GM12878 (cell line): ENCODE data around the gene MIER1. TPM values are rescaled to one million over a fixed set of nuclear protein-coding genes. Genes with fewer than 3 reads are reported as not detected.

Experiments
- ATAC-seq: fragments of 200-7000 bp; cut with Tn5 transposase; 3 replicates; pipeline ENCODE4 v1.9.1; 2020; ENCODE audit warnings: mild to moderate bottlenecking, moderate library complexity
- BruUV-seq: library from RNA; stranded (reverse); fragments of 400-500 nt; replicated peaks from 2 replicates; lab custom pipeline; 2021; lab: Mats Ljungman, UMichigan
- CTCF ChIA-PET: fragments of 300-600 bp; sonication (Branson Sonifier 250); formaldehyde crosslinking; extraction: SDS; loops from one replicate; lab custom pipeline; 2021; ENCODE audit warnings: inconsistent platforms; lab: Yijun Ruan, JAX
- POLR2A ChIA-PET: fragments of 350-600 bp; formaldehyde crosslinking; extraction: SDS; loops from one replicate; lab custom pipeline; 2021; ENCODE audit warnings: inconsistent platforms; lab: Charles Lee
- RAD21 ChIA-PET: fragments of 300-600 bp; sonication (Branson Sonifier 250); formaldehyde crosslinking; loops from one replicate; lab custom pipeline; 2023; ENCODE audit warnings: antibody characterized with exemption; ENCODE audit not compliant: unreplicated experiment; lab: Charles Lee
- SMC1A ChIA-PET: fragments of 300-600 bp; sonication (Branson Sonifier 250); formaldehyde crosslinking; loops from one replicate; lab custom pipeline; 2023; ENCODE audit not compliant: unreplicated experiment, uncharacterized antibody; lab: Charles Lee
- DNase-seq: peaks from one replicate; pipeline ENCODE4 v3.0.0-alpha.2; 2011; ENCODE audit warnings: low read depth, low spot score
- FAIRE-seq: peaks from 3 replicates; lab custom pipeline; 2011; peaks lifted over from hg19 to GRCh38; lab: Jason Lieb, UNC
- H2AFZ ChIP-seq: 2 replicates; pipeline ENCODE4 v1.6.0; 2011; ENCODE audit warnings: low read depth, low read length, control low read depth; ENCODE audit not compliant: control insufficient read depth
- H3K27ac ChIP-seq: 2 replicates; pipeline ENCODE4 v1.5.1; 2011; ENCODE audit warnings: control low read depth; ENCODE audit not compliant: control insufficient read depth, insufficient read depth
- H3K27me3 ChIP-seq, 2 experiments: replicated peaks in 1 of 2; 2 replicates each; pipeline versions ENCODE4 v1.6.0 to v1.6.1; 2011; ENCODE audit warnings: low read length in 1 of 2; ENCODE audit not compliant: control insufficient read depth in 2 of 2, insufficient read depth in 2 of 2
- H3K36me3 ChIP-seq, 2 experiments: 2 replicates each; pipeline ENCODE4 v1.5.1; 2011; ENCODE audit warnings: low read length in 1 of 2; ENCODE audit not compliant: control insufficient read depth in 2 of 2, insufficient read depth in 2 of 2
- H3K4me1 ChIP-seq: 2 replicates; pipeline ENCODE4 v1.6.1; 2011; ENCODE audit warnings: mild to moderate bottlenecking, low read length, moderate library complexity, mixed read lengths; ENCODE audit not compliant: control insufficient read depth, insufficient read depth
- H3K4me2 ChIP-seq: 2 replicates; pipeline ENCODE4 v1.6.0; 2011; ENCODE audit warnings: control low read depth; ENCODE audit not compliant: control insufficient read depth, insufficient read depth
- H3K4me3 ChIP-seq: fragments of 200-600 bp; sonication (generic); 2 replicates; pipeline ENCODE4 v1.5.1; 2016
- H3K79me2 ChIP-seq: 2 replicates; pipeline ENCODE4 v1.6.0; 2011; ENCODE audit warnings: low read length; ENCODE audit not compliant: control insufficient read depth, insufficient read depth
- H3K9ac ChIP-seq: 2 replicates; pipeline ENCODE4 v1.8.0; 2011; ENCODE audit warnings: low read length, control low read depth, mixed read lengths; ENCODE audit not compliant: control insufficient read depth, insufficient read depth
- H3K9me3 ChIP-seq: replicated peaks from 3 replicates; pipeline ENCODE4 v1.5.1; 2011; ENCODE audit warnings: mild to moderate bottlenecking, low read length; ENCODE audit not compliant: control insufficient read depth, insufficient read depth
- H4K20me1 ChIP-seq: 2 replicates; pipeline ENCODE4 v1.6.0; 2011; ENCODE audit not compliant: control insufficient read depth, insufficient read depth
- ATF7 ChIP-seq: fragments of 450-650 bp; IDR thresholded peaks from 2 replicates; pipeline ENCODE4 v1.6.1; 2016; ENCODE audit warnings: low read depth, mild to moderate bottlenecking
- GATAD2B ChIP-seq: fragments of 450-650 bp; conservative IDR thresholded peaks from 2 replicates; pipeline ENCODE4 v1.6.1; 2017; ENCODE audit warnings: low read depth, mild to moderate bottlenecking, moderate library complexity
- NFXL1 ChIP-seq: fragments of 450-650 bp; IDR thresholded peaks from 2 replicates; pipeline ENCODE4 v1.6.1; 2017; ENCODE audit warnings: antibody characterized with exemption, mild to moderate bottlenecking, borderline replicate concordance
- NFYA ChIP-seq: IDR thresholded peaks from 2 replicates; pipeline ENCODE4 v1.6.1; 2011; ENCODE audit warnings: low read depth, mild to moderate bottlenecking, low read length, improper control_type of control experiment, borderline replicate concordance
- PML ChIP-seq: IDR thresholded peaks from 2 replicates; pipeline ENCODE4 v1.6.1; 2012; ENCODE audit warnings: low read length, inconsistent platforms
- POU2F2 ChIP-seq: IDR thresholded peaks from 3 replicates; pipeline ENCODE4 v1.6.1; 2011; ENCODE audit warnings: low read depth, mild to moderate bottlenecking, low read length, borderline replicate concordance
- RFX5 ChIP-seq: IDR thresholded peaks from 2 replicates; pipeline ENCODE4 v1.6.1; 2011; ENCODE audit warnings: low read depth, low read length, improper control_type of control experiment
- SRF ChIP-seq, 2 experiments: IDR thresholded peaks; 2 replicates each; pipeline ENCODE4 v1.6.1; 2011; ENCODE audit warnings: low read depth in 2 of 2, low read length in 2 of 2, mild to moderate bottlenecking in 1 of 2, moderate library complexity in 1 of 2
- ZBED1 ChIP-seq: IDR thresholded peaks from 2 replicates; pipeline ENCODE4 v1.6.1; 2016; ENCODE audit warnings: borderline replicate concordance
- WGBS: methylation state at CpG from one replicate; pipeline ENCODE4 v1.1.6; 2016; ENCODE audit warnings: low lambda C conversion rate; ENCODE audit not compliant: insufficient replicate concordance, insufficient coverage; ENCODE audit errors: missing lambda C conversion rate; 5-methylcytosine and 5-hydroxymethylcytosine counted together
- in situ Hi-C: fragments of 300-500 bp; cut with MboI; formaldehyde crosslinking; loops from 9 replicates; pipeline ENCODE4 v1.14.3; 2018; ENCODE audit warnings: mixed read lengths
- intact Hi-C: fragments of 100-400 bp; cut with micrococcal nuclease; formaldehyde crosslinking; loops from one replicate; pipeline ENCODE4 v1.14.2; 2022; ENCODE audit not compliant: unreplicated experiment
- polyA plus RNA-seq, 11 experiments: library from polyadenylated mRNA; depleted of rRNA in 4 of 11; unstranded in 6 of 11; stranded (reverse) in 5 of 11; fragments of >200 nt; fragmentation: Nextera tagmentation in 4 of 11; fragmentation: Illumina TruSeq in 1 of 11; extraction: Ambion mirVana in 4 of 11; extraction: Trizol in 1 of 11; gene quantifications; 1 replicate in 1 of 11; 2 replicates in 10 of 11; pipeline versions ENCODE4 v1.2.1 to v1.2.3, GENCODE V29; 2011 to 2016; ENCODE audit warnings: inconsistent platforms in 2 of 11, missing spikeins in 2 of 11, low read depth in 1 of 11
- total RNA-seq, 4 experiments: library from RNA; depleted of rRNA in 3 of 4; stranded (reverse); fragments of >200 nt in 3 of 4; fragmentation: Illumina TruSeq in 1 of 4; extraction: Trizol in 1 of 4; gene quantifications; 2 replicates each; pipeline versions ENCODE4 v1.2.1 to v1.2.3, GENCODE V29; 2013 to 2021
- TF ChIP-seq, protein P1 (sequence below): fragments of 450-650 bp; IDR thresholded peaks from 2 replicates; pipeline ENCODE4 v1.6.1; 2016; ENCODE audit warnings: mild to moderate bottlenecking, moderate library complexity, borderline replicate concordance
- TF ChIP-seq, protein P2 (sequence below): IDR thresholded peaks from 2 replicates; pipeline ENCODE4 v1.6.1; 2011; ENCODE audit warnings: borderline replicate concordance, low read depth, mild to moderate bottlenecking, moderate library complexity, mixed read lengths, low read length; ENCODE audit not compliant: insufficient read depth; ENCODE audit errors: extremely low read length
- TF ChIP-seq, protein P3 (sequence below): fragments of 150-350 bp; IDR thresholded peaks from 2 replicates; pipeline ENCODE4 v1.6.1; 2016; ENCODE audit warnings: low read depth, low read length
- TF ChIP-seq, protein P4 (sequence below): IDR thresholded peaks from 2 replicates; pipeline ENCODE4 v1.6.1; 2011; ENCODE audit warnings: low read depth, low read length, improper control_type of control experiment, borderline replicate concordance

The MIER1 gene
- total and polyA plus RNA-seq, 10 of the 15 experiments (the other 5 are each of a cell fraction or from before 2014, with no cell fraction given), result 13.6 to 39.8 (median 25.7) TPM

DNA sequence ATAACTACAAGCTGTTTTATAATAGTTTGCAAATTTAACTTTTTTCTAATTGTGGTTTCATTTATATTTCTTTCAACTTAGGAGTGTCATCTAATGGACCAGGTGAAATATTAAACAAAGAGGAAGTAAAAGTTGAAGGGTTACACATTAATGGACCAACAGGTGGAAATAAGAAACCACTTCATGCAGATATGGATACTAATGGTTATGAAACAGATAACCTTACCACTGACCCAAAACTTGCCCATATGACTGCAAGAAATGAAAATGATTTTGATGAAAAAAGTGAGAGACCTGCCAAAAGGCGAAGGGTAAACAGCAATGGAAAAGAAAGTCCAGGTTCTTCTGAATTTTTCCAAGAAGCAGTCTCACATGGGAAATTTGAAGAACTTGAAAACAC lies 59.7 kb downstream of the MIER1 start:
- CTCF ChIA-PET, result interaction anchor here (0.6 to 2.8 kb wide), 6 partner anchors 11 to 554 kb away, joined by 3 to 12 read pairs (median 4); no protein-coding TSS in a partner anchor
- Histone ChIP-seq H3K79me2 (no peaks in the 10 kb centered on the region), H3K4me2 (peak overlapping the region; percentile 62), H3K9ac (no peak overlapping the region), H2AFZ (no peak overlapping the region), H3K4me3 (no peak overlapping the region), H3K9me3 (no peaks in the 10 kb centered on the region), H3K4me1 (peaks cover 17% of the 10 kb centered on the region), H3K27me3 (no peaks in the 10 kb centered on the region), H4K20me1 (no peaks in the 10 kb centered on the region), H3K27ac (no peak overlapping the region; the same call in 1 of the 2 replicates), H3K36me3 (peaks cover 0 to 19% of the 10 kb centered on the region in 2 experiments; a peak in 2 of 4 replicates)
- intact Hi-C loops, result loop anchor here (2.0 to 10.0 kb wide), 4 partner anchors 54 to 440 kb away; no protein-coding TSS in a partner anchor
- FAIRE-seq (peak; percentile 59), DNase-seq (peak; percentile 62), ATAC-seq (peak; percentile 89)
- 18% methylated on average over 1 of the region's 1 CpG for WGBS
- BruUV-seq, result no TSS peak
- POLR2A ChIA-PET, result interaction anchor here (0.7 to 0.9 kb wide), 2 partner anchors 164 to 181 kb away, joined by 3 to 4 read pairs; no protein-coding TSS in a partner anchor
- RAD21 ChIA-PET, result interaction anchor here (0.8 to 1.1 kb wide), 6 partner anchors 12 to 230 kb away, joined by 3 to 5 read pairs (median 4); partner anchors contain the start of gene SLC35D1
- SMC1A ChIA-PET, result interaction anchor here (0.8 to 4.9 kb wide), 6 partner anchors 9 to 227 kb away, joined by 3 to 19 read pairs (median 4); no protein-coding TSS in a partner anchor
- in situ Hi-C loops, result loop anchor here (10.0 kb wide), 1 partner anchor 440 kb away; no protein-coding TSS in a partner anchor
- TF ChIP-seq GATAD2B, result no peak
- TF ChIP-seq, protein P1, sequence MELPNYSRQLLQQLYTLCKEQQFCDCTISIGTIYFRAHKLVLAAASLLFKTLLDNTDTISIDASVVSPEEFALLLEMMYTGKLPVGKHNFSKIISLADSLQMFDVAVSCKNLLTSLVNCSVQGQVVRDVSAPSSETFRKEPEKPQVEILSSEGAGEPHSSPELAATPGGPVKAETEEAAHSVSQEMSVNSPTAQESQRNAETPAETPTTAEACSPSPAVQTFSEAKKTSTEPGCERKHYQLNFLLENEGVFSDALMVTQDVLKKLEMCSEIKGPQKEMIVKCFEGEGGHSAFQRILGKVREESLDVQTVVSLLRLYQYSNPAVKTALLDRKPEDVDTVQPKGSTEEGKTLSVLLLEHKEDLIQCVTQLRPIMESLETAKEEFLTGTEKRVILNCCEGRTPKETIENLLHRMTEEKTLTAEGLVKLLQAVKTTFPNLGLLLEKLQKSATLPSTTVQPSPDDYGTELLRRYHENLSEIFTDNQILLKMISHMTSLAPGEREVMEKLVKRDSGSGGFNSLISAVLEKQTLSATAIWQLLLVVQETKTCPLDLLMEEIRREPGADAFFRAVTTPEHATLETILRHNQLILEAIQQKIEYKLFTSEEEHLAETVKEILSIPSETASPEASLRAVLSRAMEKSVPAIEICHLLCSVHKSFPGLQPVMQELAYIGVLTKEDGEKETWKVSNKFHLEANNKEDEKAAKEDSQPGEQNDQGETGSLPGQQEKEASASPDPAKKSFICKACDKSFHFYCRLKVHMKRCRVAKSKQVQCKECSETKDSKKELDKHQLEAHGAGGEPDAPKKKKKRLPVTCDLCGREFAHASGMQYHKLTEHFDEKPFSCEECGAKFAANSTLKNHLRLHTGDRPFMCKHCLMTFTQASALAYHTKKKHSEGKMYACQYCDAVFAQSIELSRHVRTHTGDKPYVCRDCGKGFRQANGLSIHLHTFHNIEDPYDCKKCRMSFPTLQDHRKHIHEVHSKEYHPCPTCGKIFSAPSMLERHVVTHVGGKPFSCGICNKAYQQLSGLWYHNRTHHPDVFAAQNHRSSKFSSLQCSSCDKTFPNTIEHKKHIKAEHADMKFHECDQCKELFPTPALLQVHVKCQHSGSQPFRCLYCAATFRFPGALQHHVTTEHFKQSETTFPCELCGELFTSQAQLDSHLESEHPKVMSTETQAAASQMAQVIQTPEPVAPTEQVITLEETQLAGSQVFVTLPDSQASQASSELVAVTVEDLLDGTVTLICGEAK, result no peak
- no peak for TF ChIP-seq NFYA
- TF ChIP-seq, protein P2, sequence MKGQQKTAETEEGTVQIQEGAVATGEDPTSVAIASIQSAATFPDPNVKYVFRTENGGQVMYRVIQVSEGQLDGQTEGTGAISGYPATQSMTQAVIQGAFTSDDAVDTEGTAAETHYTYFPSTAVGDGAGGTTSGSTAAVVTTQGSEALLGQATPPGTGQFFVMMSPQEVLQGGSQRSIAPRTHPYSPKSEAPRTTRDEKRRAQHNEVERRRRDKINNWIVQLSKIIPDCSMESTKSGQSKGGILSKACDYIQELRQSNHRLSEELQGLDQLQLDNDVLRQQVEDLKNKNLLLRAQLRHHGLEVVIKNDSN, result no peak
- TF ChIP-seq SRF (IDR thresholded peaks at IDR 0.05; ENCODE audit: low read depth in 2 of 2, low read length in 2 of 2), result no peak
- TF ChIP-seq, protein P3, sequence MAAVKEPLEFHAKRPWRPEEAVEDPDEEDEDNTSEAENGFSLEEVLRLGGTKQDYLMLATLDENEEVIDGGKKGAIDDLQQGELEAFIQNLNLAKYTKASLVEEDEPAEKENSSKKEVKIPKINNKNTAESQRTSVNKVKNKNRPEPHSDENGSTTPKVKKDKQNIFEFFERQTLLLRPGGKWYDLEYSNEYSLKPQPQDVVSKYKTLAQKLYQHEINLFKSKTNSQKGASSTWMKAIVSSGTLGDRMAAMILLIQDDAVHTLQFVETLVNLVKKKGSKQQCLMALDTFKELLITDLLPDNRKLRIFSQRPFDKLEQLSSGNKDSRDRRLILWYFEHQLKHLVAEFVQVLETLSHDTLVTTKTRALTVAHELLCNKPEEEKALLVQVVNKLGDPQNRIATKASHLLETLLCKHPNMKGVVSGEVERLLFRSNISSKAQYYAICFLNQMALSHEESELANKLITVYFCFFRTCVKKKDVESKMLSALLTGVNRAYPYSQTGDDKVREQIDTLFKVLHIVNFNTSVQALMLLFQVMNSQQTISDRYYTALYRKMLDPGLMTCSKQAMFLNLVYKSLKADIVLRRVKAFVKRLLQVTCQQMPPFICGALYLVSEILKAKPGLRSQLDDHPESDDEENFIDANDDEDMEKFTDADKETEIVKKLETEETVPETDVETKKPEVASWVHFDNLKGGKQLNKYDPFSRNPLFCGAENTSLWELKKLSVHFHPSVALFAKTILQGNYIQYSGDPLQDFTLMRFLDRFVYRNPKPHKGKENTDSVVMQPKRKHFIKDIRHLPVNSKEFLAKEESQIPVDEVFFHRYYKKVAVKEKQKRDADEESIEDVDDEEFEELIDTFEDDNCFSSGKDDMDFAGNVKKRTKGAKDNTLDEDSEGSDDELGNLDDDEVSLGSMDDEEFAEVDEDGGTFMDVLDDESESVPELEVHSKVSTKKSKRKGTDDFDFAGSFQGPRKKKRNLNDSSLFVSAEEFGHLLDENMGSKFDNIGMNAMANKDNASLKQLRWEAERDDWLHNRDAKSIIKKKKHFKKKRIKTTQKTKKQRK, result no peak
- no peak for TF ChIP-seq PML
- TF ChIP-seq NFXL1, result no peak
- 0 out of 3 replicates have a peak, but pooled peaks have one; percentile 23 for TF ChIP-seq POU2F2
- TF ChIP-seq RFX5, result no peak
- TF ChIP-seq, protein P4, sequence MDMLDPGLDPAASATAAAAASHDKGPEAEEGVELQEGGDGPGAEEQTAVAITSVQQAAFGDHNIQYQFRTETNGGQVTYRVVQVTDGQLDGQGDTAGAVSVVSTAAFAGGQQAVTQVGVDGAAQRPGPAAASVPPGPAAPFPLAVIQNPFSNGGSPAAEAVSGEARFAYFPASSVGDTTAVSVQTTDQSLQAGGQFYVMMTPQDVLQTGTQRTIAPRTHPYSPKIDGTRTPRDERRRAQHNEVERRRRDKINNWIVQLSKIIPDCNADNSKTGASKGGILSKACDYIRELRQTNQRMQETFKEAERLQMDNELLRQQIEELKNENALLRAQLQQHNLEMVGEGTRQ, result no peak; the same call in 1 of the 2 replicates
- no peak for TF ChIP-seq ZBED1
- TF ChIP-seq ATF7, result peak; percentile 71
